Left cardiac atrium (tissue), 4 donors: ENCODE data around the gene RALGPS2. TPM values are rescaled to one million over a fixed set of nuclear protein-coding genes. Genes with fewer than 3 reads are reported as not detected.
A peak's percentile ranks its signal among the peaks of the same experiment; 100 is the strongest.
"Not testable (repeated sequence)": the region's sequence is repeated elsewhere in the genome, so short reads cannot be mapped to it uniquely, and the experiment has no call there.

ENCODE experiments used
- ATAC-seq, 2 donors: fragments of 200-7000 bp; cut with Tn5 transposase; one replicate each; pipeline ENCODE4 v1.9.1; 2020; ENCODE audit warnings: mild to moderate bottlenecking in 2 of 2, moderate library complexity in 2 of 2
- DNase-seq: peaks from one replicate; pipeline ENCODE4 v3.0.0-alpha.2; 2020
- intact Hi-C, 2 donors: fragments of 100-400 bp; cut with DNase I; formaldehyde crosslinking; loops; one replicate each; pipeline versions ENCODE4 v1.14.1 to v1.15.1; 2022 to 2023
- total RNA-seq, 2 donors: library from RNA; stranded (reverse); fragmentation: NEBNext Ultra II Directional; extraction: Animal tissue kit (Norgen Biotek cat#: 25700); gene quantifications; one replicate each; pipeline ENCODE4 v1.2.1, GENCODE V29; 2021
- donor health status: DM: no; HTN: yes; CAD: no.
- donor health status: DM: no; HTN: yes; CAD: no; lungs with severe emphysema.
- donor health status: DM: yes; HTN: yes; CAD: no.
- donor health status: Dilated cardiomyopathy.

RALGPS2 gene
- total RNA-seq, 2 donors from 2014 or later = 9.6 to 17.6 TPM

- intact Hi-C loops = loop anchor here in 1 of 2 donors (1.0 kb wide), 1 partner anchor 211 kb away; no protein-coding TSS in a partner anchor
- DNase-seq (no peak), ATAC-seq (no peak)
Measured at GRCh38 chr1:178752891-178753290, 27.8 kb downstream of the RALGPS2 start.

GRCh38 chr1:178754655-178755256 is 29.7 kb downstream of the RALGPS2 start:
- DNase-seq, ATAC-seq, intact Hi-C loops: not testable (repeated sequence)

GRCh38 chr1:178768423-178768822 is 43.4 kb downstream of the RALGPS2 start:
- intact Hi-C loops = no loop called here
- ATAC-seq (peak; percentile 30 to 47), DNase-seq (no peak)

GRCh38 chr1:178772952-178773351 is 47.9 kb downstream of the RALGPS2 start:
- intact Hi-C loops = loop anchor here in 1 of 2 donors (2.0 kb wide), 1 partner anchor 230 kb away; no protein-coding TSS in a partner anchor
- ATAC-seq (no peak), DNase-seq (no peak)

GRCh38 chr1:178774263-178774662 is 49.2 kb downstream of the RALGPS2 start:
- ATAC-seq (no peak), DNase-seq (no peak)
- intact Hi-C loops = loop anchor here in 1 of 2 donors (2.0 kb wide), 1 partner anchor 229 kb away; no protein-coding TSS in a partner anchor

GRCh38 chr1:178776553-178776952 is 51.5 kb downstream of the RALGPS2 start:
- intact Hi-C loops = no loop called here
- ATAC-seq (no peak), DNase-seq (no peak)

GRCh38 chr1:178781533-178782330 is 56.7 kb downstream of the RALGPS2 start:
- intact Hi-C loops = no loop called here
- DNase-seq = no peak
- no peak for ATAC-seq

GRCh38 chr1:178784131-178784536 is 59.1 kb downstream of the RALGPS2 start:
- intact Hi-C loops = no loop called here
- ATAC-seq (no peak), DNase-seq (no peak)

- intact Hi-C loops = no loop called here
- ATAC-seq = no peak
- DNase-seq = no peak
Measured at GRCh38 chr1:178792394-178792793, 67.3 kb downstream of the RALGPS2 start.

GRCh38 chr1:178796013-178796412 is 71.0 kb downstream of the RALGPS2 start:
- no peak for ATAC-seq
- intact Hi-C loops = no loop called here

GRCh38 chr1:178797590-178797989 is 72.5 kb downstream of the RALGPS2 start:
- no peak for DNase-seq
- intact Hi-C loops = no loop called here
- ATAC-seq = no peak

More at GRCh38 chr1:178796013-178796412, 71.0 kb downstream of the RALGPS2 start:
- DNase-seq = no peak

- intact Hi-C loops = no loop called here
- ATAC-seq (no peak), DNase-seq (no peak)
Measured at GRCh38 chr1:178798232-178798861, 73.3 kb downstream of the RALGPS2 start.

GRCh38 chr1:178802873-178803272 is 77.8 kb downstream of the RALGPS2 start:
- ATAC-seq = peak in 1 of 2 donors; percentile 80
- intact Hi-C loops = no loop called here
- no peak for DNase-seq

- DNase-seq = no peak
- intact Hi-C loops = no loop called here
- ATAC-seq = no peak
Measured at GRCh38 chr1:178806665-178807300, 81.7 kb downstream of the RALGPS2 start.

- DNase-seq = no peak
- no peak for ATAC-seq
- intact Hi-C loops = no loop called here
Measured at GRCh38 chr1:178808529-178808928, 83.5 kb downstream of the RALGPS2 start.

GRCh38 chr1:178810585-178810984 is 85.5 kb downstream of the RALGPS2 start:
- no peak for DNase-seq
- intact Hi-C loops = no loop called here
- ATAC-seq = no peak

- DNase-seq (no peak), ATAC-seq (peak in 1 of 2 donors; percentile 78)
- intact Hi-C loops = no loop called here
Measured at GRCh38 chr1:178818416-178818815, 93.4 kb downstream of the RALGPS2 start.

GRCh38 chr1:178819123-178819522 is 94.1 kb downstream of the RALGPS2 start:
- DNase-seq = no peak
- ATAC-seq = no peak
- intact Hi-C loops = no loop called here

- intact Hi-C loops = no loop called here
- DNase-seq = no peak
- no peak for ATAC-seq
Measured at GRCh38 chr1:178821134-178821866, 96.3 kb downstream of the RALGPS2 start.
